HG02588 (cell line): ENCODE data around the gene RAPGEF6.
"Not testable (repeated sequence)": the region's sequence is repeated elsewhere in the genome, so short reads cannot be mapped to it uniquely, and the experiment has no call there.

Experiments used
- ATAC-seq: cut with Tn5 transposase; IDR thresholded peaks from one replicate; pipeline ENCODE4 v1.9.1; 2021; ENCODE audit warnings: mild to moderate bottlenecking, moderate library complexity; ENCODE audit not compliant: unreplicated experiment

The RAPGEF6 gene

GRCh38 chr5:131514316-131515283, 120.4 kb downstream of the RAPGEF6 start:
- no peak for ATAC-seq

GRCh38 chr5:131513780-131514179, 121.2 kb downstream of the RAPGEF6 start:
- no peak for ATAC-seq

- ATAC-seq = no peak
Observed at GRCh38 chr5:131511934-131512333, 123.1 kb downstream of the RAPGEF6 start.

GRCh38 chr5:131509801-131510200, 125.2 kb downstream of the RAPGEF6 start:
- no peak for ATAC-seq

- peak; percentile 66 for ATAC-seq
Observed at GRCh38 chr5:131505237-131505908, 129.7 kb downstream of the RAPGEF6 start.

GRCh38 chr5:131496400-131496713, 138.7 kb downstream of the RAPGEF6 start:
- ATAC-seq = peak; percentile 98

GRCh38 chr5:131495536-131496399, 139.3 kb downstream of the RAPGEF6 start:
- peak; percentile 8 for ATAC-seq

GRCh38 chr5:131491749-131492148, 143.3 kb downstream of the RAPGEF6 start:
- no peak for ATAC-seq

GRCh38 chr5:131488463-131488862, 146.6 kb downstream of the RAPGEF6 start:
- peak; percentile 89 for ATAC-seq

GRCh38 chr5:131487371-131487770, 147.7 kb downstream of the RAPGEF6 start:
- ATAC-seq = not testable (repeated sequence)

- no peak for ATAC-seq
Observed at GRCh38 chr5:131482617-131483016, 152.4 kb downstream of the RAPGEF6 start.

GRCh38 chr5:131481569-131481968, 153.5 kb downstream of the RAPGEF6 start:
- no peak for ATAC-seq

GRCh38 chr5:131475541-131475941, 159.5 kb downstream of the RAPGEF6 start:
- ATAC-seq = no peak

GRCh38 chr5:131473731-131474130, 161.3 kb downstream of the RAPGEF6 start:
- no peak for ATAC-seq

GRCh38 chr5:131466171-131466766, 168.8 kb downstream of the RAPGEF6 start:
- ATAC-seq = no peak

- no peak for ATAC-seq
Observed at GRCh38 chr5:131463656-131464055, 171.4 kb downstream of the RAPGEF6 start.

GRCh38 chr5:131462454-131462853, 172.6 kb downstream of the RAPGEF6 start:
- no peak for ATAC-seq

GRCh38 chr5:131461742-131462141, 173.3 kb downstream of the RAPGEF6 start:
- no peak for ATAC-seq

- no peak for ATAC-seq
Observed at GRCh38 chr5:131460867-131461572, 174.0 kb downstream of the RAPGEF6 start.

GRCh38 chr5:131460133-131460532, 174.9 kb downstream of the RAPGEF6 start:
- ATAC-seq = no peak
